NCI-H345 treated with DMSO at 0.1 percent for 48 hours (cell line): ENCODE measurements around the gene PHYKPL.
"Not testable (repeated sequence)": the region's sequence is repeated elsewhere in the genome, so short reads cannot be mapped to it uniquely, and the experiment has no call there.

Experiments
- DNase-seq: peaks from one replicate; lab custom pipeline; 2025; ENCODE audit not compliant: unreplicated experiment; lab: John Stamatoyannopoulos, UW

The PHYKPL gene

GRCh38 chr5:178208540-178209227, 23.9 kb downstream of the PHYKPL start:
- no peak for DNase-seq

DNA sequence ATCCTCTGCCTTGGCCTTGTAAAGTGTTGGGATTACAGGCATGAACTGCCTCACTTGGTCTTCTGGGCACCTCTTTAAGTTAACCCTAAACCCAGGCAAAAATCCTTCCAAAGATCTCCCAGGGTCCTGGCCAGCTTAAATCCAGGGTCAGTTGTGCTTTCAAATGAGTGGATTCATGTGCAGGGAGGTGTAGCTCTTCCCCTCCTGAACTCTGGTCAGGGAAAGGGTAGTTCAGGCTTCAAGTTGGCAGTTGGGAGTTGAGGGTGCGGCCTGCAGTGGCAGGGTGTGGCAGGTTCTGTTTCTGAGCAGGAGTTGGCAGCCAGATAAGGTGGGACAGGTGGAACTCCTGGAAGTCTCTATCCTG, 24.7 kb downstream of the PHYKPL start:
- no peak for DNase-seq

DNA sequence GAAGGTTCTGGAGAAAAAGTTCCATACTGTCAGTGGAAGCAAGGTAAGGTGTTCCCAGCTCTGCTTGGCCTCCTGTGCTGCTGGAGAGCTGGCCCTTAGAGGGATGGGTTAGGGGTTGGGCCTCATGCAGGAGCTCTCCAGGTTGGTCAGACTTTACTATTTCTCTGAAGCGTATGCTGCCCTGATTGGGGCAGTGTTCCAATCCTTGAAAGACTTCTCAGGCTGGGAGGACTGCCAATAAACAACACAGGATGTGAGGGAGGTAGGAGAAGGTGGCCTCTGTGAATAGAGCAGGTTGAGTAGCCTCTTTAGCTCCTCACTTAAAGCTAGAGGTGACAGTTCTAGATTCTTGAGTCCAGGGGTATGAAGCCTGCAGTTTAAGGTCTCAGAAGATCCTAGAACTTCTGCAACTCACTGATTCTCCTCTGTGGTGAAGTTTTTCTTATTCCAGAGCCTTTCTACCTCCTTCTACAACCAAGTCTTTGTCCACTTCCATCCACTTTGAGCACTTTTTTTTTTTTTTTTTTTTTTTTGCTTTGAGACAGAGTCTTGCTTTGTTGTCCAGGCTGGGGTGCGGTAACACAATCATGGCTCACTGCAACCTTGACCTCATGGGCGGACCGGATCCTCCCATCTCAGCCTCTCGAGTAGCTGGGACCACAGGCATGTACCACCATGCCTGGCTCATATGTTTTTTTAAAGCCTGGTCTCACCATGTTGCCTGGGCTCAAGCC, 25.3 kb downstream of the PHYKPL start:
- DNase-seq, result no peak

DNA sequence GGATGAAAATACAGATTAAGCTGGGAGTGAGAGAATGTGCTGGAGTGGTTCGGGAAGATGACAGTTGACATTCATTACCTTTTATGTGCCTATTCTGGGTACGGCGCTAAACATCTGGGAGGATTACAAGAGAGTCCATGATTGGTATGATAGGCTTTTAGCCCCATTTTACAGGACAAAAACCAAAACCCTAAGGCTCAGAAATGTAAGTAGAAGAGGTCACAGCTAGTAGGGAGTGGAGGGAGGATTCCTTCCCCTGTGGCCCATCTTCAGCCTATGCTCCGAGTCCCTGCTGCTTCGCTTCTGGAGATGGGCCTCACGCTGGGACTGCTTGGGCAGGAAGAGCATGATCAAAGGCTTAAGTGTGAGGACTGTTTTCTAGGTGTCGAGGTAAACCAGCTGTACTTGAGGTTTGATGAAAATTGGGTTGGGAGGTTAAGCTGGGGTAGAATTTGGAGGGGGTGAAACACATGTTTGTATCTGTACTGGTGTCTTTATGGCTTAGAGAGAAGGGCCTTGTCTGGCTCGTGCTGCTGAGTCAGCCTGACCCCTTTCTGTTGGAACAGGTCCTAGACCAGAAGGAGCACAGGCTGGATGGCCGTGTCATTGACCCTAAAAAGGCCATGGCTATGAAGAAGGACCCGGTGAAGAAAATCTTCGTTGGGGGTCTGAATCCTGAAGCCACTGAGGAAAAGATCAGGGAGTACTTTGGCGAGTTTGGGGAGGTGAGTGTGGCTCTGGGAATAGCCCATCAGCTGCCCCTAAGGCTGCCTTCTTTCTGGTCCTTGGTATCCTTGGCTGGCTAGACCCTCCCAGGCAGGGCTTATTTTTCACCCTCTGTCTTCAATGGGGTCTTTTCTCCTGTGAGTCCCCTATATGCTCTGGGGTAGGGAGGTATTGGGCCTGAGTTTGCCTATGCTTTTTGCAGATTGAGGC, 26.2 kb downstream of the PHYKPL start:
- no peak for DNase-seq

- no peak for DNase-seq
Measured at GRCh38 chr5:178205749-178206047, 26.9 kb downstream of the PHYKPL start.

DNA sequence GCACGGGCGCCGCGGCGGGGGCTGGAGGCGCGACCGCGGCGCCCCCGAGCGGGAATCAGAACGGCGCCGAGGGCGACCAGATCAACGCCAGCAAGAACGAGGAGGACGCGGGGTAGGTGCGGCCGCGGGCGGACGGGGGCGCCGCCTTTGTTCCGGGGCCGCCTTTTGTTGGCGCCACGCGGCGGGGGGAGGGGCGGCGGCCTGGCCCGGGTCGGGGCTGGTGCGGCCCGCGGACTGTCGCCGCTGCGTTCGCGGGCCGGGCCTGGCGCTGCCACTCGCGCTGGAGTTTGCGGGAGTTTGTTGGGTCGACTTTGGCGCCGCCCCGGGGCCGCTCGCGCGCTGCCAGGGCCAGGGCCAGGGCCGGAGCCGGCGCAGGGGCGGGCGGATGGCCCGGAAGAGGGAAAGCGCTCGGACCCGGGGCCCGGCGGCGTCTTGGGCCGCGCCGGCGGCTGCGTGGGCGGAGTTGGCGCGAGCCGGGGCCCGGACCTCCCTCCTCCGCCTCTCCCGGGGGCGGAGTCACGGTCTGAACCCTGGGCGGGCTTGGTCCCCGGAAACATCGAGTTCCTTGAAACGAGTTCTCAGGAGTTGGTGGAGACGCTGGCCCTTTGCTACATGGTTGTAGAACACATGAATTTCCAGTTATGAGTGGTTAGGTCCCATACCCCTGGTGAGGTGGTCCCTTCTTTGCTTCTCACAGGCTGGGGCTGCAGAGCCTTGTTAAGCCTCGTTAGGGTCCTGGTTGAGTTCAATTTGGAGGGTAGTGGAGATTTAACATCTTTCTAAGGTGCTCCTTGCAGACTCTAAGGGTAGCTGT, 27.5 kb downstream of the PHYKPL start:
- peak; percentile 25 for DNase-seq

- peak; percentile 94 for DNase-seq
Measured at GRCh38 chr5:178204182-178204934, 28.2 kb downstream of the PHYKPL start, which contains the start of gene HNRNPAB. Gene HNRNPAB (plus strand): TSS chr5:178204533. CDS start chr5:178204838, 305 bp downstream.

DNA sequence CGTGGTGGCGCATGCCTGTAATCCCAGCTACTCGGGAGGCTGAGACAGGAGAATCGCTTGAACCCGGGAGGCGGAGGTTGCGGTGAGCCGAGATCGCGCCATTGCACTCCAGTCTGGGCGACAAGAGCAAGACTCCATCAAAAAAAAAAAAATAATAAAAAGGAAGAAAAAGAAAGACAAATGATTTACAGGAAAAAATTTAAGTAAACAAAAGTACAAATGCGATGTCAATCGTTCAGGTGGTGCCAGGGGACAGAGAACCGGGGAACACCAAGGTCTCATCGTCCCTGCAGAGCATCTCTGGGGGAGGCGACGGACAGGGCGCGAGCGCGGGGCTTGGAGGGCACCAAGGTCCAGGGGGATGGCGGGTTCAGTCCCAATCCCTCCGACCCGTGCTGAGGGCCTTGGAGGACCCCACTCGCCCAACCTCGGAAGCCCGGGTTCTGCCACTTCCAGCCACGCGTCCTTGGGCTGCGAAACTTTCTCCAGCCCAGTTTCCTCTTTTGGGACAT, 28.9 kb downstream of the PHYKPL start:
- DNase-seq, result peak; percentile 14

DNA sequence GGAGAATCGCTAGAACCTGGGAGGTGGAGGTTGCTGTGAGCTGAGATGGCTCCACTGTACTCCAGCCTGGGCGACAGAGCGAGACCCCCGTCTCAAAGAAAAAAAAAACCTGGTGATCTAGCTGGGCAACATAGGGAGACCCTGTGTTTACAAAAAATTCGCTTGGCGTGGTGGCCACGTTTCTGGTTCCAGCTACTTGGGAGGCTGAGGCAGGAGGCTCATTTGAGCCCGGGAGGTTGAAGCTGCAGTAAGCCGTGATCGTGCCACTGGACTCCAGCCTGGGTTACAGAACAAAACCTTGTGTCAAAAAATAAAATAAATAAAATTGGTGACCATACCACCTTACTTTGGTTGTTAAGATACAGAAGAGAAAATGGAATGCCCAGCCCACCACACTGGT, 30.1 kb downstream of the PHYKPL start:
- DNase-seq, result no peak

DNA sequence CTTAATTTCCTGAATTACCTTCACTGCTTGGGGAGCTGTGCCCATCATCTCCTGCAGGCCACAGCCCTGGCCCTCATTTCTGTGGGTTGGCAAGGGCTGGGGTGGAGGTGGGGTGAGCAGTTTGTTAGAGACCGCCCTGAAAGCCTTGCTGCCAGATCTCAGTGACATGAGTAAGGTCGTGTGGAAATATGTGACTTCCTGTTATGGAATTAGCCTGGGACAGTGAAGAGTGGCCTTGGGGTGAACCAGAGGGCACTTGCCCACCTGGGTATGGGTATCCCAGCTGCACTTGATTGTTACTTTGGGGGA, 30.7 kb downstream of the PHYKPL start:
- DNase-seq, result no peak

- DNase-seq, result no peak
Measured at GRCh38 chr5:178201221-178201926, 31.2 kb downstream of the PHYKPL start.

DNA sequence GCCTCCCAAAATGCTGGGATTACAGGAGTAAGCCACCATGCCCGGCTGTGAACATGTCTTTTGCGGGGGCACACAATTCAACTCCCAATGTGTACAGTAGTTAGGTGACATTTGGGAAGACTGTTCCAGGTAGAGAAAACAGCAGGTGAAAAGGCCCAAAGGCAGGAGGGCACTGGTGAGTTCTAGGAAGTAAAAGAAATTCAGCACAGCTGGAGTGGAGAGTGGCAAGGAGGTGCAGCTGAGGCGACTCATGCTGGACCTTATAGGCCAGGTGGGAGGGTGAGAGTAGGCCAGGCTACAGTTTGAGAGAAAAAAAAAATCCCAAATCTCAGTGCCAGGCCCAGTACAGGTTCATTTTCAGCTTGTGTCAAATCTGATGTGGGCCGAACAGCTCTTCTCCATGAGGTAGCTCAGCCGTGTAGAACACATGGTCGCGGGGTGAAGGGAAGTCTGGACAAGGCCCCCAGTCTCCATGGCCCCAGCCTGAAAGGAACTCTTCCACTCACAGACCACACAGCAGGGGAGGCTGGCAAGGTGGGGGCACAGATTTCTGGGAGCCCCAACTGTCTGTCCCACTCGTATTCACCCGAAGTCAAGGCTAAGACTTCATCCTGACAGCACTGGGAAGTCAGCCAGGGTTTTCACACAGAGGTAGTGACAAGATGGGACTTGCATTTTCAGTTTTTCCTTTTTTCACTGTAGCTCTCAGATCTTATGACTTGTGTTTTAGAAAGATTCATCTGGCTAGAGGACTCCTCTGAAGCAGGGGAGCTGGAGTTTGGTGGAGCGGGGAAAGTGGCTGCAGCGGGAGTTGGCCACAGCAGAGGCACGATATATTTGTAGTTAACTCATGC, 32.8 kb downstream of the PHYKPL start:
- no peak for DNase-seq

- DNase-seq, result no peak
Measured at GRCh38 chr5:178198706-178199105, 33.9 kb downstream of the PHYKPL start.

DNA sequence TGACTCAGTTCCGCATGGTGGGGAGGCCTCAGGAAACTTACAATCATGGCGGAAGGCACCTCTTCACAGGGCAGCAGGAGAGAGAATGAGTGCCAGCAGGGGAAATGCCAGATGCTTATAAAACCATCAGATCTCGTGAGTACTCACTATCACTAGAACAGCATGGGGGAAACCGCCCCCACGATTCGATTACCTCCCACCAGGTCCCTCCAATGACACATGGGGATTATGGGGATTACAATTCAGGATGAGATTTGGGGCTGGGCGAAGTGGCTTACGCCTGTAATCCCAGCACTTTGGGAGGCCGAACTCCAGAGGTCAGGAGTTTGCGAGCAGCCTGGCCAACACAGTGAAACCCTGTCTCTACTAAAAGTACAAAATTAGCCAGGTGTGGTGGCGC, 34.5 kb downstream of the PHYKPL start:
- not testable (repeated sequence) for DNase-seq

DNA sequence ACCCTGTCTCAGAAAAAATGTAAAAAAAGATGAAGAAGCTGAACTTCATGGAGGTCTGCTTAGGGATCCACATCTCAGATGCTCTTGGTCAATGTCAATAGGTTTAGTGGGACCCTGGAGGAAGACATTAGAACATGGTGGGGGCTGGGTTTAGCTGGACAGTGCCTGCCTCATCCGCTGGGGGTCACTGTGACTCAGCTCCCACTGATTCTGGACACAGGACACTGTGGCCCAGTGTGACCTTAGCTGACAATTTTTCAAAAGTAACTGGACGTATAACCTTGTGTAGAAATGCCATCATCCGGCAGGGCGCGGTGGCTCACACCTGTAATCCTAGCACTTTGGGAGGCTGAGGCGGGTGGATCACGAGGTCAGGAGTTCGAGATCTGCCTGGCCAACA, 35.6 kb downstream of the PHYKPL start:
- no peak for DNase-seq

GRCh38 chr5:178196281-178196812, 36.3 kb downstream of the PHYKPL start:
- DNase-seq, result no peak

GRCh38 chr5:178194026-178194425, 38.6 kb downstream of the PHYKPL start:
- no peak for DNase-seq

GRCh38 chr5:178193251-178193809, 39.3 kb downstream of the PHYKPL start:
- DNase-seq, result no peak
